MCF 10A (cell line): ENCODE results near the gene NASP. TPM values are rescaled to one million over a fixed set of nuclear protein-coding genes. Genes with fewer than 3 reads are reported as not detected.

ENCODE experiments used
- BruUV-seq: library from RNA; stranded (reverse); fragments of 400-500 nt; replicated peaks from 2 replicates; lab custom pipeline; 2021; lab: Mats Ljungman, UMichigan
- CTCF ChIA-PET: fragments of 300-600 bp; sonication (Branson Sonifier 250); formaldehyde crosslinking; extraction: SDS; loops from one replicate; lab custom pipeline; 2021; ENCODE audit warnings: antibody characterized with exemption, inconsistent platforms; lab: Yijun Ruan, JAX
- POLR2A ChIA-PET: fragments of 300-600, 350-650 bp; sonication (Branson Sonifier 250); formaldehyde crosslinking; extraction: SDS; loops from one replicate; lab custom pipeline; 2020; ENCODE audit warnings: antibody characterized with exemption, inconsistent platforms; lab: Yijun Ruan, JAX
- DNase-seq: peaks from one replicate; pipeline ENCODE4 v3.0.0-alpha.2; 2018; ENCODE audit not compliant: unreplicated experiment
- H3K27ac Mint-ChIP-seq: one replicate; pipeline ENCODE4 v1.8.0; 2022; ENCODE audit warnings: mild to moderate bottlenecking, low read depth, mixed read lengths; ENCODE audit not compliant: unreplicated experiment
- H3K27me3 Mint-ChIP-seq: one replicate; pipeline ENCODE4 v1.8.0; 2022; ENCODE audit warnings: mixed read lengths; ENCODE audit not compliant: insufficient read depth, unreplicated experiment
- H3K36me3 Mint-ChIP-seq: one replicate; pipeline ENCODE4 v1.8.0; 2022; ENCODE audit warnings: mild to moderate bottlenecking, moderate library complexity, mixed read lengths; ENCODE audit not compliant: insufficient read depth, unreplicated experiment
- H3K4me1 Mint-ChIP-seq: one replicate; pipeline ENCODE4 v1.8.0; 2022; ENCODE audit warnings: mixed read lengths; ENCODE audit not compliant: insufficient read depth, unreplicated experiment
- H3K4me3 Mint-ChIP-seq: one replicate; pipeline ENCODE4 v1.8.0; 2022; ENCODE audit warnings: mild to moderate bottlenecking, moderate library complexity, mixed read lengths; ENCODE audit not compliant: unreplicated experiment
- H3K9me3 Mint-ChIP-seq: one replicate; pipeline ENCODE4 v1.8.0; 2022; ENCODE audit warnings: mixed read lengths; ENCODE audit not compliant: unreplicated experiment
- CTCF ChIP-seq: fragments of 200-600 bp; IDR thresholded peaks from one replicate; pipeline ENCODE4 v1.8.0; 2022; ENCODE audit warnings: antibody characterized with exemption, mild to moderate bottlenecking; ENCODE audit not compliant: unreplicated experiment
- intact Hi-C: fragments of 100-400 bp; cut with micrococcal nuclease; formaldehyde crosslinking; loops from 2 replicates; pipeline ENCODE4 v1.14.1; 2022
- total RNA-seq: library from RNA; stranded (reverse); gene quantifications from 2 replicates; pipeline ENCODE4 v1.2.3, GENCODE V29; 2022

The NASP gene
- total RNA-seq, 1 experiment from 2014 or later, result 84.6 TPM

- intact Hi-C loops, result no loop called here
- ChIA-PET POLR2A (interaction anchor here (0.8 to 4.5 kb wide), 9 partner anchors 8 to 133 kb away, joined by 3 to 36 read pairs (median 6); partner anchors contain the start of genes GPBP1L1, PRDX1 and TMEM69), CTCF (no interaction called here)
- H3K9me3 Mint-ChIP-seq, result no peaks in the 10 kb centered on the region
- no TSS peak for BruUV-seq
- H3K27ac Mint-ChIP-seq, result peak overlapping the region; percentile 8
- DNase-seq, result peak; percentile 46
- H3K4me1 Mint-ChIP-seq, result peaks cover 14% of the 10 kb centered on the region
- H3K36me3 Mint-ChIP-seq, result peaks cover 93% of the 10 kb centered on the region
- no peak overlapping the region for H3K4me3 Mint-ChIP-seq
- no peaks in the 10 kb centered on the region for H3K27me3 Mint-ChIP-seq
- no peak for TF ChIP-seq CTCF
Observed at GRCh38 chr1:45654540-45655280, 70.9 kb downstream of the NASP start.

- BruUV-seq, result no TSS peak
- H3K27me3 Mint-ChIP-seq, result no peaks in the 10 kb centered on the region
- H3K4me1 Mint-ChIP-seq, result peaks cover 14% of the 10 kb centered on the region
- no peak for TF ChIP-seq CTCF
- ChIA-PET POLR2A (interaction anchor here (1.0 to 4.5 kb wide), 4 partner anchors 22 to 32 kb away, joined by 3 to 36 read pairs (median 7); partner anchors contain the start of gene GPBP1L1), CTCF (interaction anchor here (0.6 kb wide), 1 partner anchor 519 kb away, joined by 3 read pairs; no protein-coding TSS in a partner anchor)
- intact Hi-C loops, result no loop called here
- H3K4me3 Mint-ChIP-seq, result no peak overlapping the region
- H3K9me3 Mint-ChIP-seq, result no peaks in the 10 kb centered on the region
- H3K36me3 Mint-ChIP-seq, result peaks cover 90% of the 10 kb centered on the region
- H3K27ac Mint-ChIP-seq, result peak overlapping the region; percentile 46
- DNase-seq, result no peak
Observed at GRCh38 chr1:45656573-45657226, 72.9 kb downstream of the NASP start.

GRCh38 chr1:45658171-45658570, 74.3 kb downstream of the NASP start:
- Mint-ChIP-seq H3K27ac (peak overlapping the region; percentile 57), H3K4me1 (peaks cover 14% of the 10 kb centered on the region), H3K9me3 (no peaks in the 10 kb centered on the region), H3K4me3 (no peak overlapping the region), H3K27me3 (no peaks in the 10 kb centered on the region), H3K36me3 (peaks cover 90% of the 10 kb centered on the region)
- CTCF ChIA-PET, result no interaction called here
- intact Hi-C loops, result no loop called here
- TF ChIP-seq CTCF, result no peak
- POLR2A ChIA-PET, result interaction anchor here (0.7 to 4.5 kb wide), 3 partner anchors 25 to 232 kb away, joined by 3 to 36 read pairs (median 5); partner anchors contain the start of gene GPBP1L1
- BruUV-seq, result no TSS peak
- no peak for DNase-seq

- peaks cover 89% of the 10 kb centered on the region for H3K36me3 Mint-ChIP-seq
- no peaks in the 10 kb centered on the region for H3K27me3 Mint-ChIP-seq
- TF ChIP-seq CTCF, result no peak
- no peak overlapping the region for H3K4me3 Mint-ChIP-seq
- intact Hi-C loops, result no loop called here
- no peaks in the 10 kb centered on the region for H3K9me3 Mint-ChIP-seq
- no peak for DNase-seq
- ChIA-PET CTCF (no interaction called here), POLR2A (interaction anchor here (1.0 to 1.1 kb wide), 2 partner anchors 10 to 27 kb away, joined by 3 to 5 read pairs; partner anchors contain the start of gene GPBP1L1)
- H3K27ac Mint-ChIP-seq, result peak overlapping the region; percentile 57
- no TSS peak for BruUV-seq
- H3K4me1 Mint-ChIP-seq, result peaks cover 14% of the 10 kb centered on the region
Observed at GRCh38 chr1:45659222-45659621, 75.4 kb downstream of the NASP start.
